Activated gamma-delta T cell treated with anti-CD3 and anti-CD28 coated beads, Interleukin-2, amount 50 U/mL, for 16 hours (primary cell): ENCODE results near the gene CAPN5.

Experiments used
- DNase-seq: peaks from one replicate; pipeline ENCODE4 v3.0.0-alpha.2; 2020; ENCODE audit warnings: low read depth

CAPN5 gene

GRCh38 chr11:77173494-77173893 is 106.7 kb downstream of the CAPN5 start:
- no peak for DNase-seq

GRCh38 chr11:77174559-77174958 is 107.8 kb downstream of the CAPN5 start:
- no peak for DNase-seq

- no peak for DNase-seq
These were observed 108.5 kb downstream of the CAPN5 start for GRCh38 chr11:77175021-77175842.
